K562 (cell line): ENCODE data around the gene FBXO46. TPM values are rescaled to one million over a fixed set of nuclear protein-coding genes. Genes with fewer than 3 reads are reported as not detected.

Experiments used
- CCAR2 ChIP-seq: fragments of 200-400 bp; formaldehyde crosslinking; IDR thresholded peaks from 2 replicates; pipeline ENCODE4 v1.6.1; 2017; ENCODE audit warnings: mild to moderate bottlenecking, low read depth, low read length
- EHMT2 ChIP-seq: fragments of 450-650 bp; IDR thresholded peaks from 2 replicates; pipeline ENCODE4 v1.6.1; 2018; ENCODE audit warnings: antibody characterized with exemption
- ILK ChIP-seq: fragments of 450-650 bp; IDR thresholded peaks from 2 replicates; pipeline ENCODE4 v1.6.1; 2016; ENCODE audit warnings: missing genetic modification characterization, low read depth, mild to moderate bottlenecking, missing compliant biosample characterization, moderate library complexity, borderline replicate concordance
- NBN ChIP-seq: fragments of 450-650 bp; IDR thresholded peaks from 2 replicates; pipeline ENCODE4 v1.6.1; 2016; ENCODE audit warnings: low read depth, mild to moderate bottlenecking
- SLC30A9 ChIP-seq: fragments of 250-450 bp; sonication (Bioruptor Pico); IDR thresholded peaks from 2 replicates; pipeline ENCODE4 v1.8.0; 2022; ENCODE audit warnings: mild to moderate bottlenecking, moderate library complexity
- polyA plus RNA-seq, 8 experiments: library from polyadenylated mRNA; depleted of rRNA in 4 of 8; stranded (reverse) in 5 of 8; unstranded in 3 of 8; fragments of >200 nt; fragmentation: Nextera tagmentation in 2 of 8; fragmentation: Illumina TruSeq in 1 of 8; extraction: Ambion mirVana in 2 of 8; extraction: Trizol in 1 of 8; gene quantifications; 2 replicates each; pipeline versions ENCODE4 v1.2.1 to v1.2.3, GENCODE V29; 2011 to 2014; ENCODE audit warnings: inconsistent platforms in 1 of 8, missing spikeins in 1 of 8
- total RNA-seq, 7 experiments: library from RNA; depleted of rRNA in 6 of 7; stranded (reverse); fragments of >200 nt in 6 of 7; fragmentation: Illumina TruSeq in 2 of 7; extraction: Trizol in 2 of 7; gene quantifications; 2 replicates each; pipeline versions ENCODE4 v1.2.1 to v1.2.3, GENCODE V29; 2011 to 2021; ENCODE audit warnings: low replicate concordance in 1 of 7
- TF ChIP-seq, protein P1 (sequence below), 2 experiments: fragments of 450-650 bp; formaldehyde crosslinking in 1 of 2; IDR thresholded peaks; 2 replicates each; pipeline versions ENCODE4 v1.4.0 to v1.6.1; 2014 to 2020; ENCODE audit warnings: mild to moderate bottlenecking in 2 of 2, borderline replicate concordance in 1 of 2, low read depth in 1 of 2
- TF ChIP-seq, protein P2 (sequence below): sonication (generic); IDR thresholded peaks from 2 replicates; pipeline ENCODE4 v1.6.1; 2016
- TF ChIP-seq, protein P3 (sequence below): fragments of 250-450 bp; sonication (Bioruptor Pico); IDR thresholded peaks from 2 replicates; pipeline ENCODE4 v1.9.0; 2021; ENCODE audit warnings: mild to moderate bottlenecking
- TF ChIP-seq, protein P4 (sequence below): sonication (generic); formaldehyde crosslinking; IDR thresholded peaks from 2 replicates; pipeline ENCODE4 v1.8.0; 2023; ENCODE audit warnings: mild to moderate bottlenecking, missing genetic modification reagents

FBXO46 gene
- total and polyA plus RNA-seq, 9 of the 15 experiments (the other 6 are each of a cell fraction or from before 2014, with no cell fraction given), result 1.5 to 36.1 (median 7.3) TPM

DNA sequence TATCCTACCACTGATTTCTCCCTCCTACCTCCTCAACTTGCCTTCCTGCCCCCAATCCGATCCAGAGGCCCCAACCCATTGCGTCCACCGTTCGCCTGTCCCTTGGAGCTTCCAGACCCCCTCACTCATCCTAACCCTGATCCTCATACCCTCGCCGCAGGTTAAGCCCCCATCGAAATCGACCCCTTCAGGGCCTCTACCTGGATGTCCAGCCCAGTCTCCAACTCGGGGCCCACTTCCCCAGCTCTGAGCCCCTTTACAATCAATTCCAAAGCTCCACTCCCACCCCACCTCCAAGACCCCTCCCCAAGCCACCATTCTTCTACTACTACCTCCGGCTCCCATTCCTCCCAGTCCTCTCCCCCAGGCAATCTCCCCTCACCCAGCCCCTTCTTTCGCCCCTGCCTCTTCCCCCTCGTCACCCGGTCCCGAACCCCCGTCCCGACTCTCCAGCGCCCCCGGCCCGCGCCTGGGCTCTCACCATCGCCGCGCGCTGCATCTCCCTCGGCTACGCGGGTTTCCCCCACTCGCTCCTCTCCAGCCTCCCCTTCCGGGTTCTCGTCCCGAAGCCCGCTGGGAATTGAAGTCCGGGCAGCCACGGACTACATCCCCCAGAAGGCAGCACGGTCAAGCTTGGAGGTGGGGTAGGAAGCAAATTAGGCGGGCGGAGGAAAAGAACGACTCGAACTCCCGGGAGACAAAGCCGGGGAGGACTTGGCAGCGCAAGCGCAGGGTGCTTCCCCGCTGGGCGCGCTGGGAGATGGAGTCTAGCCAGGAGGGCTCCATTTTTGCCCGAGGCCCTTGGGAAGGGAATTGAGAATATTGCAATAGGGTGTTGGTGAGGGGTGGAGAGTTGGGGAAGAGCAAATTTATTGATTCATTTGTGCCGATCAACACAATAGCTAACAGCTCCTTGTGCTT lies at the start of gene FBXO46 (continued):
- TF ChIP-seq, protein P1, sequence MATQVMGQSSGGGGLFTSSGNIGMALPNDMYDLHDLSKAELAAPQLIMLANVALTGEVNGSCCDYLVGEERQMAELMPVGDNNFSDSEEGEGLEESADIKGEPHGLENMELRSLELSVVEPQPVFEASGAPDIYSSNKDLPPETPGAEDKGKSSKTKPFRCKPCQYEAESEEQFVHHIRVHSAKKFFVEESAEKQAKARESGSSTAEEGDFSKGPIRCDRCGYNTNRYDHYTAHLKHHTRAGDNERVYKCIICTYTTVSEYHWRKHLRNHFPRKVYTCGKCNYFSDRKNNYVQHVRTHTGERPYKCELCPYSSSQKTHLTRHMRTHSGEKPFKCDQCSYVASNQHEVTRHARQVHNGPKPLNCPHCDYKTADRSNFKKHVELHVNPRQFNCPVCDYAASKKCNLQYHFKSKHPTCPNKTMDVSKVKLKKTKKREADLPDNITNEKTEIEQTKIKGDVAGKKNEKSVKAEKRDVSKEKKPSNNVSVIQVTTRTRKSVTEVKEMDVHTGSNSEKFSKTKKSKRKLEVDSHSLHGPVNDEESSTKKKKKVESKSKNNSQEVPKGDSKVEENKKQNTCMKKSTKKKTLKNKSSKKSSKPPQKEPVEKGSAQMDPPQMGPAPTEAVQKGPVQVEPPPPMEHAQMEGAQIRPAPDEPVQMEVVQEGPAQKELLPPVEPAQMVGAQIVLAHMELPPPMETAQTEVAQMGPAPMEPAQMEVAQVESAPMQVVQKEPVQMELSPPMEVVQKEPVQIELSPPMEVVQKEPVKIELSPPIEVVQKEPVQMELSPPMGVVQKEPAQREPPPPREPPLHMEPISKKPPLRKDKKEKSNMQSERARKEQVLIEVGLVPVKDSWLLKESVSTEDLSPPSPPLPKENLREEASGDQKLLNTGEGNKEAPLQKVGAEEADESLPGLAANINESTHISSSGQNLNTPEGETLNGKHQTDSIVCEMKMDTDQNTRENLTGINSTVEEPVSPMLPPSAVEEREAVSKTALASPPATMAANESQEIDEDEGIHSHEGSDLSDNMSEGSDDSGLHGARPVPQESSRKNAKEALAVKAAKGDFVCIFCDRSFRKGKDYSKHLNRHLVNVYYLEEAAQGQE (IDR thresholded peaks at IDR 0.05; ENCODE audit: borderline replicate concordance), result peak; percentile 19; the same call in 1 of the 2 replicates
- TF ChIP-seq, protein P1 (CRISPR knock-in tag; IDR thresholded peaks at IDR 0.05; ENCODE audit: low read depth), result no peak
- no peak for TF ChIP-seq CCAR2
- TF ChIP-seq, protein P2, sequence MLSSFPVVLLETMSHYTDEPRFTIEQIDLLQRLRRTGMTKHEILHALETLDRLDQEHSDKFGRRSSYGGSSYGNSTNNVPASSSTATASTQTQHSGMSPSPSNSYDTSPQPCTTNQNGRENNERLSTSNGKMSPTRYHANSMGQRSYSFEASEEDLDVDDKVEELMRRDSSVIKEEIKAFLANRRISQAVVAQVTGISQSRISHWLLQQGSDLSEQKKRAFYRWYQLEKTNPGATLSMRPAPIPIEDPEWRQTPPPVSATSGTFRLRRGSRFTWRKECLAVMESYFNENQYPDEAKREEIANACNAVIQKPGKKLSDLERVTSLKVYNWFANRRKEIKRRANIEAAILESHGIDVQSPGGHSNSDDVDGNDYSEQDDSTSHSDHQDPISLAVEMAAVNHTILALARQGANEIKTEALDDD, result no peak
- TF ChIP-seq EHMT2, result no peak; the same call in 1 of the 2 replicates
- no peak for TF ChIP-seq NBN
- TF ChIP-seq SLC30A9 (CRISPR knock-in tag), result no peak
- TF ChIP-seq ILK, result no peak
- TF ChIP-seq, protein P3, sequence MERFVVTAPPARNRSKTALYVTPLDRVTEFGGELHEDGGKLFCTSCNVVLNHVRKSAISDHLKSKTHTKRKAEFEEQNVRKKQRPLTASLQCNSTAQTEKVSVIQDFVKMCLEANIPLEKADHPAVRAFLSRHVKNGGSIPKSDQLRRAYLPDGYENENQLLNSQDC (CRISPR knock-in tag), result no peak
- TF ChIP-seq, protein P4, sequence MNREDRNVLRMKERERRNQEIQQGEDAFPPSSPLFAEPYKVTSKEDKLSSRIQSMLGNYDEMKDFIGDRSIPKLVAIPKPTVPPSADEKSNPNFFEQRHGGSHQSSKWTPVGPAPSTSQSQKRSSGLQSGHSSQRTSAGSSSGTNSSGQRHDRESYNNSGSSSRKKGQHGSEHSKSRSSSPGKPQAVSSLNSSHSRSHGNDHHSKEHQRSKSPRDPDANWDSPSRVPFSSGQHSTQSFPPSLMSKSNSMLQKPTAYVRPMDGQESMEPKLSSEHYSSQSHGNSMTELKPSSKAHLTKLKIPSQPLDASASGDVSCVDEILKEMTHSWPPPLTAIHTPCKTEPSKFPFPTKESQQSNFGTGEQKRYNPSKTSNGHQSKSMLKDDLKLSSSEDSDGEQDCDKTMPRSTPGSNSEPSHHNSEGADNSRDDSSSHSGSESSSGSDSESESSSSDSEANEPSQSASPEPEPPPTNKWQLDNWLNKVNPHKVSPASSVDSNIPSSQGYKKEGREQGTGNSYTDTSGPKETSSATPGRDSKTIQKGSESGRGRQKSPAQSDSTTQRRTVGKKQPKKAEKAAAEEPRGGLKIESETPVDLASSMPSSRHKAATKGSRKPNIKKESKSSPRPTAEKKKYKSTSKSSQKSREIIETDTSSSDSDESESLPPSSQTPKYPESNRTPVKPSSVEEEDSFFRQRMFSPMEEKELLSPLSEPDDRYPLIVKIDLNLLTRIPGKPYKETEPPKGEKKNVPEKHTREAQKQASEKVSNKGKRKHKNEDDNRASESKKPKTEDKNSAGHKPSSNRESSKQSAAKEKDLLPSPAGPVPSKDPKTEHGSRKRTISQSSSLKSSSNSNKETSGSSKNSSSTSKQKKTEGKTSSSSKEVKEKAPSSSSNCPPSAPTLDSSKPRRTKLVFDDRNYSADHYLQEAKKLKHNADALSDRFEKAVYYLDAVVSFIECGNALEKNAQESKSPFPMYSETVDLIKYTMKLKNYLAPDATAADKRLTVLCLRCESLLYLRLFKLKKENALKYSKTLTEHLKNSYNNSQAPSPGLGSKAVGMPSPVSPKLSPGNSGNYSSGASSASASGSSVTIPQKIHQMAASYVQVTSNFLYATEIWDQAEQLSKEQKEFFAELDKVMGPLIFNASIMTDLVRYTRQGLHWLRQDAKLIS (CRISPR knock-in tag), result no peak
